Measurements from ENCODE around the gene TRAPPC11. TPM values are rescaled to one million over a fixed set of nuclear protein-coding genes. Genes with fewer than 3 reads are reported as not detected.

The TRAPPC11 gene
- total RNA-seq, 1 experiment from 2014 or later, result 15.6 TPM

DNA sequence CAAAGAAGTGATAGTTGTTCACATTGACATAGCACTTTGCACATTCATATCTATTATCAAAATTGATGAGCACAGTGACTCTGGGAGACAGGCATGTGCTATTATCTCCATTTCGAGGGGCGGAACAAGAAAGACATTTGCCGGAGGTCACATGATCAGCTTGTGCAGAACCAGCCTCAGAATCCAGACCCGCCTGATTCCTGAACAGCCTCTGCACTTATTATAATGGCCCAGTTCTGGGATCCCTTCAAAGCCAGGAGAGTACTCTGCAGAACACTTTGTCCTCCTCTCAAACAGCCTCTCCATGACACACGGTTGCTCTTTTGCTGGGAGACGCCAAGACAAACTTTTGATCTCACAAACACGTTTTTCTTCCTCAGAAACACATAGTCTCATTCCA, 48.5 kb upstream of the TRAPPC11 start:
- ChIA-PET POLR2A (no interaction called here), CTCF (no interaction called here), RAD21 (ENCODE audit: low non-redundant PET in 1 of 2, low total read pairs in 2 of 2, uncharacterized antibody in 2 of 2, unreplicated experiment in 2 of 2) (no interaction called here)
- no peak for TF ChIP-seq SIN3A (IDR thresholded peaks at IDR 0.05; ENCODE audit: low read depth)
- no peak for TF ChIP-seq EZH2 (IDR thresholded peaks at IDR 0.05)
- TF ChIP-seq TCF7L2 (IDR thresholded peaks at IDR 0.05; ENCODE audit: borderline replicate concordance, extremely low read depth, insufficient read depth, insufficient read length), result no peak
- no peak for TF ChIP-seq CEBPB (IDR thresholded peaks at IDR 0.05; ENCODE audit: low read depth)
- TF ChIP-seq POLR2A (IDR thresholded peaks at IDR 0.05; ENCODE audit: borderline replicate concordance, extremely low read depth, insufficient read depth, insufficient read length), result no peak
- TF ChIP-seq EGR1 (IDR thresholded peaks at IDR 0.05; ENCODE audit: low read depth), result no peak
- TF ChIP-seq, protein P1, sequence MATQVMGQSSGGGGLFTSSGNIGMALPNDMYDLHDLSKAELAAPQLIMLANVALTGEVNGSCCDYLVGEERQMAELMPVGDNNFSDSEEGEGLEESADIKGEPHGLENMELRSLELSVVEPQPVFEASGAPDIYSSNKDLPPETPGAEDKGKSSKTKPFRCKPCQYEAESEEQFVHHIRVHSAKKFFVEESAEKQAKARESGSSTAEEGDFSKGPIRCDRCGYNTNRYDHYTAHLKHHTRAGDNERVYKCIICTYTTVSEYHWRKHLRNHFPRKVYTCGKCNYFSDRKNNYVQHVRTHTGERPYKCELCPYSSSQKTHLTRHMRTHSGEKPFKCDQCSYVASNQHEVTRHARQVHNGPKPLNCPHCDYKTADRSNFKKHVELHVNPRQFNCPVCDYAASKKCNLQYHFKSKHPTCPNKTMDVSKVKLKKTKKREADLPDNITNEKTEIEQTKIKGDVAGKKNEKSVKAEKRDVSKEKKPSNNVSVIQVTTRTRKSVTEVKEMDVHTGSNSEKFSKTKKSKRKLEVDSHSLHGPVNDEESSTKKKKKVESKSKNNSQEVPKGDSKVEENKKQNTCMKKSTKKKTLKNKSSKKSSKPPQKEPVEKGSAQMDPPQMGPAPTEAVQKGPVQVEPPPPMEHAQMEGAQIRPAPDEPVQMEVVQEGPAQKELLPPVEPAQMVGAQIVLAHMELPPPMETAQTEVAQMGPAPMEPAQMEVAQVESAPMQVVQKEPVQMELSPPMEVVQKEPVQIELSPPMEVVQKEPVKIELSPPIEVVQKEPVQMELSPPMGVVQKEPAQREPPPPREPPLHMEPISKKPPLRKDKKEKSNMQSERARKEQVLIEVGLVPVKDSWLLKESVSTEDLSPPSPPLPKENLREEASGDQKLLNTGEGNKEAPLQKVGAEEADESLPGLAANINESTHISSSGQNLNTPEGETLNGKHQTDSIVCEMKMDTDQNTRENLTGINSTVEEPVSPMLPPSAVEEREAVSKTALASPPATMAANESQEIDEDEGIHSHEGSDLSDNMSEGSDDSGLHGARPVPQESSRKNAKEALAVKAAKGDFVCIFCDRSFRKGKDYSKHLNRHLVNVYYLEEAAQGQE (IDR thresholded peaks at IDR 0.05; ENCODE audit: low read depth), result no peak
- TF ChIP-seq JUND (IDR thresholded peaks at IDR 0.05), result no peak
- TF ChIP-seq EZH2phosphoT487 (IDR thresholded peaks at IDR 0.05; ENCODE audit: borderline replicate concordance), result no peak
- TF ChIP-seq, protein P2, sequence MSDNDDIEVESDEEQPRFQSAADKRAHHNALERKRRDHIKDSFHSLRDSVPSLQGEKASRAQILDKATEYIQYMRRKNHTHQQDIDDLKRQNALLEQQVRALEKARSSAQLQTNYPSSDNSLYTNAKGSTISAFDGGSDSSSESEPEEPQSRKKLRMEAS (IDR thresholded peaks at IDR 0.05), result no peak
- no peak for TF ChIP-seq SP1 (IDR thresholded peaks at IDR 0.05; ENCODE audit: low read depth)
- TF ChIP-seq, protein P3, sequence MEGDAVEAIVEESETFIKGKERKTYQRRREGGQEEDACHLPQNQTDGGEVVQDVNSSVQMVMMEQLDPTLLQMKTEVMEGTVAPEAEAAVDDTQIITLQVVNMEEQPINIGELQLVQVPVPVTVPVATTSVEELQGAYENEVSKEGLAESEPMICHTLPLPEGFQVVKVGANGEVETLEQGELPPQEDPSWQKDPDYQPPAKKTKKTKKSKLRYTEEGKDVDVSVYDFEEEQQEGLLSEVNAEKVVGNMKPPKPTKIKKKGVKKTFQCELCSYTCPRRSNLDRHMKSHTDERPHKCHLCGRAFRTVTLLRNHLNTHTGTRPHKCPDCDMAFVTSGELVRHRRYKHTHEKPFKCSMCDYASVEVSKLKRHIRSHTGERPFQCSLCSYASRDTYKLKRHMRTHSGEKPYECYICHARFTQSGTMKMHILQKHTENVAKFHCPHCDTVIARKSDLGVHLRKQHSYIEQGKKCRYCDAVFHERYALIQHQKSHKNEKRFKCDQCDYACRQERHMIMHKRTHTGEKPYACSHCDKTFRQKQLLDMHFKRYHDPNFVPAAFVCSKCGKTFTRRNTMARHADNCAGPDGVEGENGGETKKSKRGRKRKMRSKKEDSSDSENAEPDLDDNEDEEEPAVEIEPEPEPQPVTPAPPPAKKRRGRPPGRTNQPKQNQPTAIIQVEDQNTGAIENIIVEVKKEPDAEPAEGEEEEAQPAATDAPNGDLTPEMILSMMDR (IDR thresholded peaks at IDR 0.05 in 2 of 3, conservative IDR thresholded peaks at IDR 0.05 in 1 of 3; ENCODE audit: borderline replicate concordance in 1 of 3, insufficient read depth in 1 of 3, low read depth in 2 of 3, low read length in 2 of 3), result no peak
- intact Hi-C loops (cut with micrococcal nuclease), result no loop called here
- Histone ChIP-seq H3K27me3 (ENCODE audit: insufficient read depth, low read length) (no peaks in the 10 kb centered on the region), H3K79me2 (ENCODE audit: insufficient read depth, low read length) (no peaks in the 10 kb centered on the region), H3K4me3 (replicated peaks in 1 of 2; ENCODE audit: low read depth in 1 of 2, low read length in 2 of 2) (no peak overlapping the region), H3K9me3 (ENCODE audit: control insufficient read depth in 1 of 2, insufficient read depth in 1 of 2, low read depth in 1 of 2, low read length in 2 of 2) (no peaks in the 10 kb centered on the region), H3K4me2 (ENCODE audit: low read length) (no peak overlapping the region), H3K9me2 (ENCODE audit: insufficient read depth) (no peaks in the 10 kb centered on the region), H3K36me3 (ENCODE audit: control insufficient read depth in 1 of 2, insufficient read depth in 2 of 2, low read length in 2 of 2) (no peaks in the 10 kb centered on the region), H4K20me1 (ENCODE audit: insufficient read depth) (no peaks in the 10 kb centered on the region), H3K9ac (ENCODE audit: low read length) (no peak overlapping the region), H2AFZ (ENCODE audit: low read depth, low read length, poor library complexity, severe bottlenecking) (no peak overlapping the region), H3K4me1 (ENCODE audit: control insufficient read depth in 1 of 2, insufficient read depth in 2 of 2, low read length in 2 of 2) (no peaks in the 10 kb centered on the region), H3K27ac (ENCODE audit: low read depth, low read length) (no peak overlapping the region)
- BruUV-seq (replicated peaks), result no TSS peak
- ATAC-seq (no peak), DNase-seq (ENCODE audit: low read depth, low spot score) (no peak)
